K562 (cell line): ENCODE data around the gene PDLIM5. TPM values are rescaled to one million over a fixed set of nuclear protein-coding genes. Genes with fewer than 3 reads are reported as not detected.
A peak's percentile ranks its signal among the peaks of the same experiment; 100 is the strongest.

ENCODE experiments used
- ATAC-seq: fragments of 200-7000 bp; cut with Tn5 transposase; 3 replicates; pipeline ENCODE4 v1.9.1; 2020; ENCODE audit warnings: moderate library complexity
- BruUV-seq: library from RNA; stranded (reverse); fragments of 400-500 nt; replicated peaks from 2 replicates; lab custom pipeline; 2021; lab: Mats Ljungman, UMichigan
- CTCF ChIA-PET: fragments of 300-600 bp; formaldehyde crosslinking; extraction: SDS; loops from one replicate; lab custom pipeline; 2021; ENCODE audit warnings: low intra/inter-chr PET ratio; lab: Yijun Ruan, JAX
- POLR2A ChIA-PET: fragments of 300-600, 350-650 bp; sonication (Branson Sonifier 250); formaldehyde crosslinking; extraction: SDS; loops from one replicate; lab custom pipeline; 2021; ENCODE audit warnings: antibody characterized with exemption, inconsistent platforms; lab: Yijun Ruan, JAX
- DNase-seq, 4 experiments: peaks; one replicate each; pipeline versions ENCODE4 v3.0.0 to v3.0.0-alpha.2; 2011 to 2018; ENCODE audit warnings: low spot score in 3 of 4, mixed read lengths in 3 of 4; ENCODE audit errors: extremely low read depth in 1 of 4
- FAIRE-seq: peaks from 2 replicates; lab custom pipeline; 2011; peaks lifted over from hg19 to GRCh38; lab: Jason Lieb, UNC
- H2AFZ ChIP-seq: 2 replicates; pipeline ENCODE4 v1.6.0; 2011; ENCODE audit warnings: low read depth, low read length, control low read depth, inconsistent platforms
- H3K27ac ChIP-seq: fragments of 200-600 bp; 3 replicates; pipeline ENCODE4 v1.8.0; 2011; ENCODE audit warnings: low read depth, mild to moderate bottlenecking, control low read depth, inconsistent platforms, low read length, moderate library complexity, mixed read lengths; ENCODE audit errors: extremely low read depth
- H3K27me3 ChIP-seq, 2 experiments: fragments of 300-600 bp in 1 of 2; 2 replicates in 1 of 2; 3 replicates in 1 of 2; pipeline versions ENCODE4 v1.6.0 to v1.8.0; 2011; ENCODE audit warnings: inconsistent platforms in 2 of 2, low read length in 2 of 2, mild to moderate bottlenecking in 1 of 2, mixed read lengths in 1 of 2, moderate library complexity in 1 of 2; ENCODE audit not compliant: control insufficient read depth in 2 of 2, insufficient read depth in 2 of 2
- H3K36me3 ChIP-seq: fragments of 300-600 bp; 3 replicates; pipeline ENCODE4 v1.8.0; 2011; ENCODE audit warnings: mild to moderate bottlenecking, low read length, inconsistent platforms; ENCODE audit not compliant: control insufficient read depth, insufficient read depth
- H3K4me1 ChIP-seq, 2 experiments: fragments of 200-600 bp in 1 of 2; replicated peaks in 1 of 2; 2 replicates in 1 of 2; 3 replicates in 1 of 2; pipeline versions ENCODE4 v1.5.1 to v1.8.0; 2011; ENCODE audit warnings: inconsistent platforms in 2 of 2, low read length in 2 of 2, mild to moderate bottlenecking in 1 of 2, mixed read lengths in 1 of 2, moderate library complexity in 1 of 2; ENCODE audit not compliant: control insufficient read depth in 2 of 2, insufficient read depth in 2 of 2
- H3K4me2 ChIP-seq: 2 replicates; pipeline ENCODE4 v1.6.1; 2011; ENCODE audit warnings: low read length, control low read depth, inconsistent platforms, mixed read lengths; ENCODE audit not compliant: insufficient read depth
- H3K4me3 ChIP-seq: fragments of 200-600 bp; sonication (generic), shearing (Covaris generic); 2 replicates; pipeline ENCODE4 v1.5.1; 2016; ENCODE audit warnings: control low read depth, inconsistent platforms
- H3K79me2 ChIP-seq: fragments of 200-600 bp; 3 replicates; pipeline ENCODE4 v1.8.0; 2011; ENCODE audit warnings: low read length, inconsistent platforms; ENCODE audit not compliant: control insufficient read depth, insufficient read depth
- H3K9ac ChIP-seq, 2 experiments: 2 replicates each; pipeline versions ENCODE4 v1.6.0 to v1.6.1; 2011; ENCODE audit warnings: low read depth in 2 of 2, low read length in 2 of 2, control low read depth in 1 of 2, inconsistent platforms in 1 of 2, mild to moderate bottlenecking in 1 of 2, mixed read lengths in 1 of 2; ENCODE audit not compliant: insufficient read depth in 1 of 2
- H3K9me1 ChIP-seq: one replicate; pipeline ENCODE4 v1.6.0; 2011; ENCODE audit warnings: inconsistent platforms, mild to moderate bottlenecking, low read length, moderate library complexity; ENCODE audit not compliant: control insufficient read depth, insufficient read depth
- H3K9me3 ChIP-seq: replicated peaks from 2 replicates; pipeline ENCODE4 v1.5.1; 2011; ENCODE audit warnings: low read depth, low read length, inconsistent platforms; ENCODE audit not compliant: control insufficient read depth, insufficient read depth
- H4K20me1 ChIP-seq: replicated peaks from 2 replicates; pipeline ENCODE4 v1.6.1; 2011; ENCODE audit warnings: low read length, inconsistent platforms, mixed read lengths; ENCODE audit not compliant: control insufficient read depth, insufficient read depth
- CCNT2 ChIP-seq: IDR thresholded peaks from 2 replicates; pipeline ENCODE4 v1.6.1; 2011; ENCODE audit warnings: borderline replicate concordance, low read depth, mild to moderate bottlenecking, moderate library complexity, mixed read lengths, low read length; ENCODE audit not compliant: insufficient read length; ENCODE audit errors: extremely low read depth
- EHMT2 ChIP-seq: fragments of 450-650 bp; IDR thresholded peaks from 2 replicates; pipeline ENCODE4 v1.6.1; 2018; ENCODE audit warnings: antibody characterized with exemption
- FOXJ3 ChIP-seq: sonication (generic); formaldehyde crosslinking; IDR thresholded peaks from 2 replicates; pipeline ENCODE4 v1.4.0; 2020; ENCODE audit warnings: mild to moderate bottlenecking, missing genetic modification reagents
- MAFK ChIP-seq: IDR thresholded peaks from 2 replicates; pipeline ENCODE4 v1.6.1; 2011; ENCODE audit warnings: low read length, improper control_type of control experiment
- MYNN ChIP-seq, 2 experiments: sonication (generic); formaldehyde crosslinking in 1 of 2; IDR thresholded peaks; 2 replicates each; pipeline versions ENCODE4 v1.5.0 to v1.6.1; 2016 to 2020; ENCODE audit warnings: antibody characterized with exemption in 1 of 2, missing genetic modification reagents in 1 of 2
- NR4A1 ChIP-seq, 2 experiments: fragments of 250-450 bp in 1 of 2; fragments of 450-650 bp in 1 of 2; sonication (Bioruptor Pico) in 1 of 2; IDR thresholded peaks; 2 replicates each; pipeline versions ENCODE4 v1.4.0 to v1.6.1; 2016 to 2020; ENCODE audit warnings: mild to moderate bottlenecking in 2 of 2, missing compliant biosample characterization in 1 of 2, missing genetic modification characterization in 1 of 2, moderate library complexity in 1 of 2
- PHF20 ChIP-seq: fragments of 450-650 bp; IDR thresholded peaks from 2 replicates; pipeline ENCODE4 v1.6.1; 2018; ENCODE audit not compliant: partially characterized antibody
- PHF21A ChIP-seq: fragments of 450-650 bp; IDR thresholded peaks from 2 replicates; pipeline ENCODE4 v1.6.1; 2017; ENCODE audit warnings: low read depth, borderline replicate concordance
- RUNX1 ChIP-seq: sonication (generic); IDR thresholded peaks from 2 replicates; pipeline ENCODE4 v1.6.1; 2016; ENCODE audit warnings: antibody characterized with exemption, low read depth
- WGBS: fragments of 100-300 bp; shearing (Covaris generic); methylation state at CpG from one replicate; pipeline ENCODE4 v1.1.6; 2016; ENCODE audit warnings: low coverage, mixed read lengths; ENCODE audit not compliant: insufficient coverage; ENCODE audit errors: missing lambda C conversion rate; 5-methylcytosine and 5-hydroxymethylcytosine counted together
- in situ Hi-C: fragments of 300-500 bp; cut with MboI; formaldehyde crosslinking; loops from 4 replicates; pipeline ENCODE4 v1.15.0; 2018; ENCODE audit warnings: inconsistent platforms, mixed read lengths
- intact Hi-C: fragments of 100-400 bp; cut with micrococcal nuclease; formaldehyde crosslinking; loops from 2 replicates; pipeline ENCODE4 v1.14.2; 2022
- polyA plus RNA-seq, 8 experiments: library from polyadenylated mRNA; depleted of rRNA in 4 of 8; stranded (reverse) in 5 of 8; unstranded in 3 of 8; fragments of >200 nt; fragmentation: Nextera tagmentation in 2 of 8; fragmentation: Illumina TruSeq in 1 of 8; extraction: Ambion mirVana in 2 of 8; extraction: Trizol in 1 of 8; gene quantifications; 2 replicates each; pipeline versions ENCODE4 v1.2.1 to v1.2.3, GENCODE V29; 2011 to 2014; ENCODE audit warnings: inconsistent platforms in 1 of 8, missing spikeins in 1 of 8
- total RNA-seq, 7 experiments: library from RNA; depleted of rRNA in 6 of 7; stranded (reverse); fragments of >200 nt in 6 of 7; fragmentation: Illumina TruSeq in 2 of 7; extraction: Trizol in 2 of 7; gene quantifications; 2 replicates each; pipeline versions ENCODE4 v1.2.1 to v1.2.3, GENCODE V29; 2011 to 2021; ENCODE audit warnings: low replicate concordance in 1 of 7
- TF ChIP-seq, protein P1 (sequence below): sonication (generic); formaldehyde crosslinking; IDR thresholded peaks from 2 replicates; pipeline ENCODE4 v1.8.1; 2022; ENCODE audit warnings: missing genetic modification reagents
- TF ChIP-seq, protein P2 (sequence below): sonication (generic); formaldehyde crosslinking; IDR thresholded peaks from 2 replicates; pipeline ENCODE4 v1.8.0; 2023; ENCODE audit warnings: missing genetic modification reagents, mild to moderate bottlenecking, borderline replicate concordance
- TF ChIP-seq, protein P3 (sequence below): sonication (generic); formaldehyde crosslinking; IDR thresholded peaks from 2 replicates; pipeline ENCODE4 v1.8.0; 2022; ENCODE audit warnings: missing genetic modification reagents, mild to moderate bottlenecking, moderate library complexity, borderline replicate concordance
- TF ChIP-seq, protein P4 (sequence below): fragments of 450-650 bp; formaldehyde crosslinking; IDR thresholded peaks from 2 replicates; pipeline ENCODE4 v1.4.0; 2020; ENCODE audit warnings: mild to moderate bottlenecking

The PDLIM5 gene
- total and polyA plus RNA-seq, 9 of the 15 experiments (the other 6 are each of a cell fraction or from before 2014, with no cell fraction given) = 36.9 to 127 (median 62.5) TPM

DNA sequence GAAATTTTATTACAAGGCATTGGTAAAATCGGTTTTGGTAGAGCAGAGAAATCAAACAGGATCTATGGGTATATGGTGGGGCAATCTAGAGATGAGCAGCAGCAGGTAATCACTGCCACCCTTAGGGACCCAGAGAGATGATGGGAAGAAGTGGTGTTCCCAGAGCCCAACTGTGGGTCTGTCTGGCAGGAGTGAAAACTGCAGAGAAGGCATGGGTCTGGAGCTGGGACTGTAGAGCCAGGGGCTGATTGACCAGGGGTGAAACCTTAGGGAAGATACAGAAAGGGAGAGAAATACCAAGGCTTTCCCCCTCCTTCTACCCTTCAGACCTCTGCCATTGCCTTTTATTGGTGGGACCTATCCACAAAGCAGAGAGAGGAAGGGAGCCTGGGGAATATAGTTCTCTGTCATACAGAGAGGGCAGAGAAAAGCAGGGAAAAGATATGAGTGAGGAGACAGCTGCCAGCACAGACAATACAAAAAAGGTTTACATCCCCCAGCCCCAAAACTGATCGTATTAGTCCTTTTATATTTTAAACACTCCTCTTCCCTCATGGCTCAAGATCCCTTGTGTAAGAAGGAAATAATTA lies 28.7 kb downstream of the PDLIM5 start:
- H3K9me3 ChIP-seq = no peaks in the 10 kb centered on the region
- H2AFZ ChIP-seq = no peak overlapping the region
- intact Hi-C loops = no loop called here
- no peak overlapping the region for H3K4me2 ChIP-seq
- no TSS peak for BruUV-seq
- H3K27ac ChIP-seq = no peak overlapping the region
- no peak overlapping the region for H3K4me3 ChIP-seq
- peaks cover 14 to 24% of the 10 kb centered on the region in 2 experiments for H3K4me1 ChIP-seq
- peaks cover 86% of the 10 kb centered on the region for H3K79me2 ChIP-seq
- no peaks in the 10 kb centered on the region for H3K9me1 ChIP-seq
- no peaks in the 10 kb centered on the region for H3K27me3 ChIP-seq
- in situ Hi-C loops = no loop called here
- H4K20me1 ChIP-seq = no peaks in the 10 kb centered on the region
- no peaks in the 10 kb centered on the region for H3K36me3 ChIP-seq
- ChIA-PET POLR2A (interaction anchor here (0.9 to 1.1 kb wide), 3 partner anchors 13 to 96 kb away, joined by 3 read pairs; no protein-coding TSS in a partner anchor), CTCF (no interaction called here)
- no peak for DNase-seq
- WGBS = 34% methylated on average over 2 of the region's 2 CpGs
- ATAC-seq = peak; percentile 28
- H3K9ac ChIP-seq = no peak overlapping the region
- peak; percentile 11 for FAIRE-seq
- TF ChIP-seq, protein P1, sequence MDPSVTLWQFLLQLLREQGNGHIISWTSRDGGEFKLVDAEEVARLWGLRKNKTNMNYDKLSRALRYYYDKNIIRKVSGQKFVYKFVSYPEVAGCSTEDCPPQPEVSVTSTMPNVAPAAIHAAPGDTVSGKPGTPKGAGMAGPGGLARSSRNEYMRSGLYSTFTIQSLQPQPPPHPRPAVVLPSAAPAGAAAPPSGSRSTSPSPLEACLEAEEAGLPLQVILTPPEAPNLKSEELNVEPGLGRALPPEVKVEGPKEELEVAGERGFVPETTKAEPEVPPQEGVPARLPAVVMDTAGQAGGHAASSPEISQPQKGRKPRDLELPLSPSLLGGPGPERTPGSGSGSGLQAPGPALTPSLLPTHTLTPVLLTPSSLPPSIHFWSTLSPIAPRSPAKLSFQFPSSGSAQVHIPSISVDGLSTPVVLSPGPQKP = no peak
- TF ChIP-seq, protein P2, sequence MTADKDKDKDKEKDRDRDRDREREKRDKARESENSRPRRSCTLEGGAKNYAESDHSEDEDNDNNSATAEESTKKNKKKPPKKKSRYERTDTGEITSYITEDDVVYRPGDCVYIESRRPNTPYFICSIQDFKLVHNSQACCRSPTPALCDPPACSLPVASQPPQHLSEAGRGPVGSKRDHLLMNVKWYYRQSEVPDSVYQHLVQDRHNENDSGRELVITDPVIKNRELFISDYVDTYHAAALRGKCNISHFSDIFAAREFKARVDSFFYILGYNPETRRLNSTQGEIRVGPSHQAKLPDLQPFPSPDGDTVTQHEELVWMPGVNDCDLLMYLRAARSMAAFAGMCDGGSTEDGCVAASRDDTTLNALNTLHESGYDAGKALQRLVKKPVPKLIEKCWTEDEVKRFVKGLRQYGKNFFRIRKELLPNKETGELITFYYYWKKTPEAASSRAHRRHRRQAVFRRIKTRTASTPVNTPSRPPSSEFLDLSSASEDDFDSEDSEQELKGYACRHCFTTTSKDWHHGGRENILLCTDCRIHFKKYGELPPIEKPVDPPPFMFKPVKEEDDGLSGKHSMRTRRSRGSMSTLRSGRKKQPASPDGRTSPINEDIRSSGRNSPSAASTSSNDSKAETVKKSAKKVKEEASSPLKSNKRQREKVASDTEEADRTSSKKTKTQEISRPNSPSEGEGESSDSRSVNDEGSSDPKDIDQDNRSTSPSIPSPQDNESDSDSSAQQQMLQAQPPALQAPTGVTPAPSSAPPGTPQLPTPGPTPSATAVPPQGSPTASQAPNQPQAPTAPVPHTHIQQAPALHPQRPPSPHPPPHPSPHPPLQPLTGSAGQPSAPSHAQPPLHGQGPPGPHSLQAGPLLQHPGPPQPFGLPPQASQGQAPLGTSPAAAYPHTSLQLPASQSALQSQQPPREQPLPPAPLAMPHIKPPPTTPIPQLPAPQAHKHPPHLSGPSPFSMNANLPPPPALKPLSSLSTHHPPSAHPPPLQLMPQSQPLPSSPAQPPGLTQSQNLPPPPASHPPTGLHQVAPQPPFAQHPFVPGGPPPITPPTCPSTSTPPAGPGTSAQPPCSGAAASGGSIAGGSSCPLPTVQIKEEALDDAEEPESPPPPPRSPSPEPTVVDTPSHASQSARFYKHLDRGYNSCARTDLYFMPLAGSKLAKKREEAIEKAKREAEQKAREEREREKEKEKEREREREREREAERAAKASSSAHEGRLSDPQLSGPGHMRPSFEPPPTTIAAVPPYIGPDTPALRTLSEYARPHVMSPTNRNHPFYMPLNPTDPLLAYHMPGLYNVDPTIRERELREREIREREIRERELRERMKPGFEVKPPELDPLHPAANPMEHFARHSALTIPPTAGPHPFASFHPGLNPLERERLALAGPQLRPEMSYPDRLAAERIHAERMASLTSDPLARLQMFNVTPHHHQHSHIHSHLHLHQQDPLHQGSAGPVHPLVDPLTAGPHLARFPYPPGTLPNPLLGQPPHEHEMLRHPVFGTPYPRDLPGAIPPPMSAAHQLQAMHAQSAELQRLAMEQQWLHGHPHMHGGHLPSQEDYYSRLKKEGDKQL (CRISPR knock-in tag) = no peak
- TF ChIP-seq PHF21A (no peak), NR4A1 (CRISPR knock-in tag; IDR thresholded peaks at IDR 0.05) (no peak), NR4A1 (tag; IDR thresholded peaks at IDR 0.05) (no peak), MAFK (no peak), EHMT2 (no peak), MYNN (IDR thresholded peaks at IDR 0.05) (no peak), MYNN (CRISPR knock-in tag; IDR thresholded peaks at IDR 0.05) (no peak), FOXJ3 (CRISPR knock-in tag) (no peak), RUNX1 (no peak), PHF20 (no peak), CCNT2 (no peak)
- TF ChIP-seq, protein P3, sequence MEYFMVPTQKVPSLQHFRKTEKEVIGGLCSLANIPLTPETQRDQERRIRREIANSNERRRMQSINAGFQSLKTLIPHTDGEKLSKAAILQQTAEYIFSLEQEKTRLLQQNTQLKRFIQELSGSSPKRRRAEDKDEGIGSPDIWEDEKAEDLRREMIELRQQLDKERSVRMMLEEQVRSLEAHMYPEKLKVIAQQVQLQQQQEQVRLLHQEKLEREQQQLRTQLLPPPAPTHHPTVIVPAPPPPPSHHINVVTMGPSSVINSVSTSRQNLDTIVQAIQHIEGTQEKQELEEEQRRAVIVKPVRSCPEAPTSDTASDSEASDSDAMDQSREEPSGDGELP (CRISPR knock-in tag) = no peak
- TF ChIP-seq, protein P4, sequence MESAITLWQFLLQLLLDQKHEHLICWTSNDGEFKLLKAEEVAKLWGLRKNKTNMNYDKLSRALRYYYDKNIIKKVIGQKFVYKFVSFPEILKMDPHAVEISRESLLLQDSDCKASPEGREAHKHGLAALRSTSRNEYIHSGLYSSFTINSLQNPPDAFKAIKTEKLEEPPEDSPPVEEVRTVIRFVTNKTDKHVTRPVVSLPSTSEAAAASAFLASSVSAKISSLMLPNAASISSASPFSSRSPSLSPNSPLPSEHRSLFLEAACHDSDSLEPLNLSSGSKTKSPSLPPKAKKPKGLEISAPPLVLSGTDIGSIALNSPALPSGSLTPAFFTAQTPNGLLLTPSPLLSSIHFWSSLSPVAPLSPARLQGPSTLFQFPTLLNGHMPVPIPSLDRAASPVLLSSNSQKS (CRISPR knock-in tag) = no peak
